ENCODE measurements around the gene CACNA1D.
"Not testable (repeated sequence)": the region's sequence is repeated elsewhere in the genome, so short reads cannot be mapped to it uniquely, and the experiment has no call there.

The CACNA1D gene

DNA sequence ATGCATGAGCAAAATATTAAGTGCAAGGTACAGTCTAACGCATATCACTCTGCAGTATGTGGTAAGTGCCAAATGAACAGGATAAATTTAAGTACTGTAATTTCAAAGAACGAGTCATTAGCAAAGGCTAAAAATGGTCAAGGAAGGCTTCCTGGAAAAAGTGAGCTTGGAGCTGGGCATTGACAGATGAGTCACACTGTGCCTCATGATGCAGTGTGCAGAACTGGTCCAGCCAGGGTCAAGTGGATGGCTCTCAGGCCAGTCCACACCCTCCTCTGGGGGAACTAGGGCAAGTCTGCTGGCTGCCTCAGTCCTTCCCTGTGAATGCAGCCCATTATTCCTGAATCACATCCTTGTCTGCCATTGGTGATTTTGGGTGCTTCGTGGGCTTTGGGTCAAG is 76.3 kb downstream of the CACNA1D start:
- DNase-seq (ENCODE audit: extremely low read depth in 1 of 2, low read depth in 1 of 2): no peak

DNA sequence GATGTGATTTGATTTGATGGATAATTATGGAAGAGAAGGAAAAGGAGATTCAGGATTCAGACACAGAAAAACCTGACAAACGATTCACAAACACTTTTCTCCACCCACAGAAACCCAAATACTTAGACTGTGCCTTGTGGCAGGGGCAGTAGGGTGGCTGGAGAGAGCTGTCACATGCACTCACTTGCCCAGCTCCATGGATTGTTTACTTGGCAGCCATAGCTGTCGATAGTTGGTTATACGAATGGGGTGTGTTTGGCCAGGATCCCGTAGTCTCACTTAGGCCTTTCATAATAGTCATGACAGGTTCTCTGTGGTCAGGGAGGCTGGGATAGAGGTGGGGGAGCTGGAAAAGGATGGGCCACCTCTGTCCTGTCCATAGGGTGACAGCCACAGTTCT is 76.9 kb downstream of the CACNA1D start:
- no peak for DNase-seq (ENCODE audit: extremely low read depth in 1 of 2, low read depth in 1 of 2)

DNA sequence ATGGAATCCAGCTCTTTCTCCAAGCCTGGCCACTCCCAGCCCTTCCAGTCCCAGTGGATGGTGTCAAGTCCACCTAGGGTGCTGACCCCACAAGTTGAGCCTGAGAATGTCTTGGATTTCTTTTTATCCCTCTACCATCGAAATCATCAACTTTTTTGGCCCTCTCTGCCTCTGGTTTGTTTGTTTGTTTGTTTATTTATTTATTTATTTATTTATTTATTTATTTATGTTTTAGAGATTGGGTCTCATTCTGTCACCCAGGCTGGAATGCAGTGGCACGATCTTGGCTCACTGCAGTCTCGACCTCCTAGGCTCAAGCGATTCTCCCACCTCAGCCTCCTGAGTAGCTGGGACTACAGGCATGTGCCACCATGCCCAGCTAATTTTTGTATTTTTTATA is 77.8 kb downstream of the CACNA1D start:
- not testable (repeated sequence) for DNase-seq (ENCODE audit: extremely low read depth in 1 of 2, low read depth in 1 of 2)

DNA sequence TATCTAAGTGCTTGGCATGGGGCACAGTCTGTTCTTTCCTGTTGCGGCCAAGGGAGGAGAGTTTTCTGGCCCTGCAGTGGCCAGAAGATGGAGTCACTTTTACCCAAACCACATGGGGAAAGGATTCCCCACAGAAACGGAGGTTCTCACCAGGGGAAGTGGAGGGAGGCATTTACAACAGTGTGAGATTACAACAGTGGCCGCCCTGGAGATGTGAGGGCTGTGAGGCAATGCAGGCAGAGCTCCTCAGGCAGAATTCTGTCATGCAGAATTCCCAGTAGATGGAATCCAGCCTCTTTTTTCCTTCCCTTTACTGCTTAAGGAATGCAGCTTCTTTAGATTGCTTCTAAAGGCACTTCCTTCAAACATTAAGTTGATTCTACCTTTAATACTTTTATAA is 83.1 kb downstream of the CACNA1D start:
- DNase-seq (ENCODE audit: extremely low read depth in 1 of 2, low read depth in 1 of 2): no peak

- DNase-seq (ENCODE audit: extremely low read depth in 1 of 2, low read depth in 1 of 2): no peak
Observed at GRCh38 chr3:53579636-53580035, 85.2 kb downstream of the CACNA1D start.

DNA sequence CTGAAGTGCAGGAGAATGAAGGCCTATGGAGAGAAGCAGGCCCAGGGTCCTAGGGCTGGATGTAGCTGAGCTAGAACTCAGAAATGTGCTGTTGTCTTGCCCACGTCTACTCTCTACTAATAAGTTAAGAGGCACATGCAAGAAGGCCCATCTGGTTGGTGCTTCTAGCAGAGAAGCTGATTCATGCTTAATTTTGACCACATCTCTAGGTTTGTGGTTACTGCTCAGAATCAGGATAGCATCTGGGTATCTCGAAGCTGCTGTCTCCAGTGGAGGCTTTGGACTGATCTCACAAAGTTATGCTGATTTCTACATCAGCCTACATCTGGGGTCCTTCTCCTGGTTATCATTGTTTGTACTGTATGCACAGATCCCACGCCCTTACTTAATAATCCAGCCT is 87.3 kb downstream of the CACNA1D start:
- no peak for DNase-seq (ENCODE audit: extremely low read depth in 1 of 2, low read depth in 1 of 2)

- DNase-seq (ENCODE audit: extremely low read depth in 1 of 2, low read depth in 1 of 2): no peak
Observed at GRCh38 chr3:53583161-53583690, 88.8 kb downstream of the CACNA1D start.

- DNase-seq (ENCODE audit: extremely low read depth in 1 of 2, low read depth in 1 of 2): no peak
Observed at GRCh38 chr3:53585049-53585448, 90.6 kb downstream of the CACNA1D start.

GRCh38 chr3:53585627-53586026 is 91.2 kb downstream of the CACNA1D start:
- DNase-seq (ENCODE audit: extremely low read depth in 1 of 2, low read depth in 1 of 2): no peak

- no peak for DNase-seq (ENCODE audit: extremely low read depth in 1 of 2, low read depth in 1 of 2)
Observed at GRCh38 chr3:53588122-53588521, 93.7 kb downstream of the CACNA1D start.

GRCh38 chr3:53589201-53589600 is 94.8 kb downstream of the CACNA1D start:
- DNase-seq (ENCODE audit: extremely low read depth in 1 of 2, low read depth in 1 of 2): no peak

- DNase-seq (ENCODE audit: extremely low read depth in 1 of 2, low read depth in 1 of 2): no peak
Observed at GRCh38 chr3:53589806-53590205, 95.4 kb downstream of the CACNA1D start.

- no peak for DNase-seq (ENCODE audit: extremely low read depth in 1 of 2, low read depth in 1 of 2)
Observed at GRCh38 chr3:53590606-53591005, 96.2 kb downstream of the CACNA1D start.

GRCh38 chr3:53591646-53592045 is 97.2 kb downstream of the CACNA1D start:
- no peak for DNase-seq (ENCODE audit: extremely low read depth in 1 of 2, low read depth in 1 of 2)

DNA sequence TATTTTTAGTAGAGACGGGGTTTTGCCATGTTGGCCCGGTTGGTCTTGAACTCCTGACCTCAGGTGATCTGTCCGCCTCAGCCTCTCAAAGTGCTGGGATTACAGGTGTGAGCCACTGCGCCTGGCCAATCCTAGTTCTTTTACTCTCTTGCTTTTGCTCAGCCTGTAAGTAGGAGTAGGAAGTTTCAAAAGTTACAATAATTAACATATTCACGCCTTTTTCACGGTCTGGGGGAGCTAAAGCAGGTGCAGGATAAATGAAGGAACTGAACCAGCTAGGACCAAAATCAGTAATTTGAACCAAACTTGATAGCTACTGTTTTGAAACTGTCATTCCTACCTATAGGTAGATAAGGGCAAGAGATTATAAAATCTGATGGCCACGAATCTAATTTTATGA is 98.5 kb downstream of the CACNA1D start:
- no peak for DNase-seq (ENCODE audit: extremely low read depth in 1 of 2, low read depth in 1 of 2)

DNA sequence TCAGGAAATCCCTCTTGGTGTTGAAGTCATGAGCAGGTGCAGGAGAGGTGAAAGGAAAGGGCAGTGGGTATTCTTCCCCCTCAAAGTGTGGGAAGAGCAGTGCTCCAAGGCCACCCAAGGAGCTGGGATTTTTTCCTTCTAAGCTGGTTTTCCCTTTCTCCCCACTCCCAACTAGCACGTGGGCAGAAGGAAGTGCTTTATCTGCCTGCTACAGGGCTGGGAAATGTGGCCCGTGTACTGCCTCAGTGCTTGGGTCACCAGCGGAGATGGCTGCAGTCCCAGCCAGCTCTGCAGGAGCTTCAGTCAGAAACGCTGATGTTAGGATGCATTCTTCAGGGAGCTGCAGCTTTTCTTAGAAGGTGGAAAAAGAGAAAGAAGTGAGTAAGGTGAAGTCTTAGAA is 99.2 kb downstream of the CACNA1D start:
- DNase-seq (ENCODE audit: extremely low read depth in 1 of 2, low read depth in 1 of 2): no peak

DNA sequence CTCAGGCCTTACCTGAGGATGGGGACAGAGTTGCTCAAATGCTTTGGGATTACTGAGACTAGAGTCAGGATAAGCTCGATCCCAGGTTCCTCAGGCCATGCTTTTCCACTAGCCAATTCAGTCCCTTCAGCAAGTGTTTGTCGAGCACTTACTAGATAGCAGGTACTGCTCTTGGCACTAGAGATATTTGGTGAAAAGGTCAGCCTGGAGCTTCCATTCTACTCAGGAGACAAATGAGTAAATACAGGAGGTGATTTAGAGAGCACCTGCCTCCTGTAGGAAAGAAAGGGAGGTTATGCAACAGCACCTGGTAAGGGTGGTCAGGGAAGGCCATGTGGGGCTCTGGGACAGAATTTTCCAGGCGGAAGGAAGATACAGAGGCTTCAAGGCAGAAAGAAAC is 99.9 kb downstream of the CACNA1D start:
- DNase-seq (ENCODE audit: extremely low read depth in 1 of 2, low read depth in 1 of 2): no peak

GRCh38 chr3:53595660-53596059 is 101.2 kb downstream of the CACNA1D start:
- DNase-seq (ENCODE audit: extremely low read depth in 1 of 2, low read depth in 1 of 2): no peak

DNA sequence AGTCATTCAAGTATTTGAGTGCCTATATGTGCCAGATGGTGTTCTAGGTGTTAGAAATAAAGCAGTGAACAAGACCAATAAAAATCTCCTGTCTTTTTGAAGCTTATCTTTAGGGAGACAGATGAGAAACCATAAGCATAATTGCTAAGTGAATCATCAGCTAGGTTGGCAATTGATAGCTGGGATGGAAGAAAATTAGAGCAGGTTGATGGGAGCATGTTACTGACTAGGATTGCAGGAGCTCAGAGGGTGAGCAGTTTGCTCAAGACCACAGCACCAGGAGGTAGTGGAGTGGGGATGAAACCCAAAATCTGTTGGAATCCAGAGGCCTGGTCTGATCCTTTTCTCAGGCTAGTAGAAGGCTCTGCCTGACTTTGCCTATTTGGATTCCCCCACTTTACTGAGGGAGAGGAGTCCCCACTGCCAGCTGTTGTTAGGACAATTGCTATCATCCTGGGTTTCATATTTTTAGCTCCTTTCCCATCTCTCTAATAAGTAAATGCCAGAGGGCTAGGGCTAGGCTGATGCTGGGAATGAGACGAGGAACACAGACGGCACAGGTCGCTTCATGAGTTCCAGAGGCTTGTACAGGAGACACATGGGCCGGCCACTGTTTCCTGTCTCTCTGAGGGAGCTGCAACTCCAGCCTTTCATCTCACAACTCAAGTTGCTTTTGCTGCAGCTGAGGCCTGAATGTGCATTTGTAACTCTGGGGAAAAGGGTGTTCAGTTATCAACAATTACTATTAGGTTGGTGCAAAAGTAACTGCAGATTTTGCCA is 102.9 kb downstream of the CACNA1D start:
- no peak for DNase-seq (ENCODE audit: extremely low read depth in 1 of 2, low read depth in 1 of 2)

GRCh38 chr3:53599771-53600170 is 105.4 kb downstream of the CACNA1D start:
- DNase-seq (ENCODE audit: extremely low read depth in 1 of 2, low read depth in 1 of 2): no peak

DNA sequence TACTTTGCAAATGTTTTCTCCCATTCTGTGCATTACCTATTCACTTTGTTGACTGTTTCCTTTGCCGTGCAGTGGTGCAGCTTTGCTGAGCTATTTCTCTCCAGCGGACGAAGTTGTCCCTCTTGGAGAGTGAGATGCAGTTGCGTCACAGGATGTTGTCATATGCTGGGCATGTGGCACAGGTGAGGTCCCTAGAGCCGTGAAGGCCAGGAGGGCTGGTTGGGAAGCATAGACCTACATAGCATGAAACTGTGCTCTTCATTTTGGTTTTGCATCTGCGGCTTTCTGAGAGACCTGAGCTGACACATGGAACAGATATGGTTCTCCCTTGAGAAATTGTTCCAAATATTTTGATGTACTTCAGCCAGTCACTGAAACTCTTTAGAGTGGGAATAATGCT is 108.5 kb downstream of the CACNA1D start:
- no peak for DNase-seq (ENCODE audit: extremely low read depth in 1 of 2, low read depth in 1 of 2)

GRCh38 chr3:53604232-53604631 is 109.8 kb downstream of the CACNA1D start:
- DNase-seq (ENCODE audit: extremely low read depth in 1 of 2, low read depth in 1 of 2): no peak

GRCh38 chr3:53606793-53607192 is 112.4 kb downstream of the CACNA1D start:
- DNase-seq (ENCODE audit: extremely low read depth in 1 of 2, low read depth in 1 of 2): no peak

Measured in stimulated activated CD8-positive, alpha-beta memory T cell treated with anti-CD3 and anti-CD28 coated beads, Interleukin-7, amount 100 ng/mL, for 48 hours (primary cell).